T-helper 9 cell (primary cell): ENCODE measurements around the gene WSB2.
"Not testable (repeated sequence)": the region's sequence is repeated elsewhere in the genome, so short reads cannot be mapped to it uniquely, and the experiment has no call there.

ENCODE experiments used
- DNase-seq: peaks from one replicate; pipeline ENCODE4 v3.0.0-alpha.2; 2020

Gene WSB2

DNA sequence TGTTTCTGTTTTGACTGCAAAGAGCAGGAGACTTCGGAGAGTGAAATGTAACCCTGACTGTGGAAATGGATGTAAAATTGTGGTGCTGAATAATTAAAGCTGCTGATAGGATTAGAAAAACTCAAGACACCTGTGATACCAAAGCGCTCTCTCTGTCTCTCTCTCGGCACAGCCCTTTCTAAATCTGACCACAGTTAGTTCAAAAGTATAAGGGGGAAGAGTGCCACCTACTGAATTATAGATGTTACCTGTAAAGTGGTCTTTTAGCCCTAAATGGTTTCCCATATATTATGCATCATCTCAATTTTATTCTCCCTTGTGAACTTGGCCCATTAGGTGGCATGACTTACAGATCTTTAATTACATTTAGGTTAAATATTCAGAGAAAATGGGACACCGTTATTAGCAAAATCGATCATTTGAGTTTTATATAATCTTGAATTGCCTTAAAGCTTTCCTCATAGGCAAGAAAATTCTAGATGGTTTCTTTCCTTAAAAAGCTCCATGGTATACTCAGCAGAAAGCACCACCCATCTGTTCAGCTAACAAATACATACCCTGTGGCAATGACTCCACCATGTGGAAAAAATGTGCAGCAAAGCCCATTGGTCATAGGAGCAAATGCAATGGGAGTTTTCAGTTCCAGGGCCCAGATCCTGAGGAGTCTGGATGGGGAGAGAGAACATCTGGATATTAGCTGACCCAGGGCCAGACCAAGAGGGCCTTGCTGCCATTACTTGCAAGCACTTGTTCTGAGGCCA is 26.4 kb downstream of the WSB2 start:
- DNase-seq = no peak

- no peak for DNase-seq
Measured at GRCh38 chr12:118033902-118034301, 27.1 kb downstream of the WSB2 start.

DNA sequence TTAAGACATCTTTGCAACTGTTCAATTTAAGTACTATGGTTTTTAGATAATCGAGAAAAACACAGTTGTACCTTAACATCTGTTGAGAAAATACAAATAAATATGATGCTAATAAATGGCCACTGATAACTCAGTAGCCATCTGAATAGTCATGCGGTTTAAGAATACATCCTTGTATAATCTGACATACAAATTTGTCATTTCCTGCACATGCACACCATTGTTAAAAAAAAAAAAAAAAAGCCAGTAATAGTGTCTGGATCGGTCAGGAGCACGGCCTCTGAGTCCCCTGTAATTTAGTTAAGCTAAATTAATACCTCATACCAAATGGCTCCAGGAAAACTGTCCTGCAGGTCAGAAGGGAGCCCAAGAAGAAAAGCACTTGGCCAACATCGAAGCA is 27.7 kb downstream of the WSB2 start:
- DNase-seq = no peak

- no peak for DNase-seq
Measured at GRCh38 chr12:118032188-118032587, 28.8 kb downstream of the WSB2 start.

DNA sequence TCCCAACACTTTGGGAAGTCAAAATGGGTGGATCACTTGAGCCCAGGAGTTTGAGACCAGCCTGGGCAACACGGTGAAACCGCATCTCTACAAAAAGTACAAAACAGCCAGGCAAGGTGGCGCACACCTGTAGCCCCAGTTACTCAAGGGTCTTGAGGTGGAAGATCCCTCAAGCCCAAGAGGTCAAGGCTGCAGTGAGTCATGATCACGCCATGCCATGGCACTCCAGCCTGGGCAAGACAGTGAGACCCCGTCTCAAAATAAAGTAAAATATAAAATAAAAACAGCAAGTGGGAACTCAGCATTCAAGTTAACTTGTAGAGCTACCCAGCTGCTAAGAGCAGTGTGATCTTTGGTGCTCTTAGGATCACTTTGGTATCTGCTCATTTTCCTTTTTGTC is 31.8 kb downstream of the WSB2 start:
- no peak for DNase-seq

GRCh38 chr12:118025168-118025567 is 35.8 kb downstream of the WSB2 start:
- DNase-seq = no peak

GRCh38 chr12:118023301-118023860 is 37.6 kb downstream of the WSB2 start:
- DNase-seq = no peak

DNA sequence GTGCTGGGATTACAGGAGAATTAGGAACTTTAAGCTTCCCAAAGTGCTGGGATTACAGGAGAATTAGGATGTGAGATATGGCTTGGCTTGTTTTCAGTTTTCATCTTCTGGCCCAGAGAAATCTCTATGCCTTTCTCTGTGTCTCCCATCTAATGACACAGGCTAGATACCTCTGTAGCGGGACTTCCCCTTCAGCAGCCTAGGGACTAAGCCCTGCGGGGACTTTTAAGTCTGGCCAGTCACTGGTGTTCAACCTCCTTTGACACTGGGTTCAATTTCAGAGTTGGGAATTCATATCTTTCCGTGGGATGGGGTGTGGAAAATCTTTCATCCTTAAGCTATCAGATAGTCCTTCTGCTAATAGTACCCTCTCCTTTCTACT is 38.3 kb downstream of the WSB2 start:
- no peak for DNase-seq

DNA sequence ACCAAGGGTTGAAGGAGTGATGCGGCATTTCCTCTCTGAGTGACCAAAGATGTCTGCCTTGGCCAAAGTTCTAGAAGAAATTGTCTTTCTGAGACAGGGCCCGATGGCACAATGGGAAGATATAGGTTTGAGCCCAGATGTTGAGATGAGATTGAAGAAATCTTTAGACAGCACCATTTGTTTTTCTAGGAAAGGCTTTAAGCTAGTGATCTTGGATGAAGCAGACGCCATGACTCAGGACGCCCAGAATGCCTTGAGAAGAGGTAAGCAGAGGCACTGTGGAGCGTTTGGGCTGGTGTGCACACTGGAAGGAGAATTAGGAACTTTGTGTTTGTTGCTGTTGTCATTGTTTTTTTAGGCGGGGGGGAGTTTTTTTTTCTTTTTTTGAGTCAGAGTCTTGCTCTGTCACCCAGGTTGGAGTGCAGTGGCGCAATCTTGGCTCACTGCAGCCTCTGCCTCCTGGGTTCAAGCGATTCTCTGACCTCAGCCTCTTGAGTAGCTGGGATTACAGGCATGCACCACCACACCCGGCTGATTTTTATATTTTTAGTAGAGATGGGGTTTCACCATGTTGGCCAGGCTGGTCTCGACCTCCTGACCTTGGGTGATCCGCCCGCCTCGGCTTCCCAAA is 38.8 kb downstream of the WSB2 start:
- DNase-seq = not testable (repeated sequence)

- DNase-seq = no peak
Measured at GRCh38 chr12:118020036-118020435, 40.9 kb downstream of the WSB2 start.

DNA sequence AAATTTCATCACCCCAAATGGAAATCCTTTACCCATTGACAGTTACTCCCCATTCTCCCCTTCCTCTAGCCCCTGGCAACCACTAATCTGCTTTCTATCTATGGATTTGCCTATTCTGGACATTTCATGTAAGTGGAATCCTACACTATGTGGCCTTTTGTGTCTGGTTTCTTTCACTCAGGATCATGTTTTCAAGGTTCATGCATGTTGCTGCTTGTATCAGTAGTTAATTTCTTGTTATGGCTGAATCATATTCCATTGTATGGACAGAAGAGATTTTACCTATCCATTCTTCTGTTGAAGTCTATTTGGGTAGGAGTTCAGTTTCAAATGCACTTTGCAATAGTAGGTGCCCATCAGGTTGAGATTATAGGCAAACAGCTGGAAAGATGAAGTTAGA is 43.1 kb downstream of the WSB2 start:
- no peak for DNase-seq

GRCh38 chr12:118016424-118017264 is 44.3 kb downstream of the WSB2 start, which contains the start of gene RFC5:
Gene RFC5, plus strand, starts transcription at chr12:118016703. Its CDS starts 125 bp downstream, at chr12:118016828.
- peak; percentile 99 for DNase-seq

- no peak for DNase-seq
Measured at GRCh38 chr12:118015944-118016343, 45.0 kb downstream of the WSB2 start.

DNA sequence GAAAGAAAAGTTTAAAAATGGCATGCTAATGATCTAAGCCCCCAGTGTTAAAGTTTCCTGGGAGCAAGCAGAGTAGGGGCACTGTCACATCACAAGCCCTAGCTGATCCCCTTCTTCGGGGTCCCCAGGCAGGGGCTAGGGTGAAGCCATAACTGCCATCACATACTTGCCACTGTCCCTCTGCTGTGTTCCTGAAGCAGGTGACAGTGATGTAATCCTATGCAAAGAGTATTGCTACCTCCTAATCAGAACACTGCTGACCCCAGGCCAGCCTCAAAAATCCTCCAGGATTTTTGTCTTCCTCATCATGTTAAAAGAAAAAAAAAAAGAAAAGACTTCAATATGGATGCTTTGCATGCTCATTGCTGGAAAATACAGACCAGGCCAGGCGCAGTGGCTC is 45.7 kb downstream of the WSB2 start:
- DNase-seq = no peak

GRCh38 chr12:118013283-118013682 is 47.7 kb downstream of the WSB2 start:
- no peak for DNase-seq

DNA sequence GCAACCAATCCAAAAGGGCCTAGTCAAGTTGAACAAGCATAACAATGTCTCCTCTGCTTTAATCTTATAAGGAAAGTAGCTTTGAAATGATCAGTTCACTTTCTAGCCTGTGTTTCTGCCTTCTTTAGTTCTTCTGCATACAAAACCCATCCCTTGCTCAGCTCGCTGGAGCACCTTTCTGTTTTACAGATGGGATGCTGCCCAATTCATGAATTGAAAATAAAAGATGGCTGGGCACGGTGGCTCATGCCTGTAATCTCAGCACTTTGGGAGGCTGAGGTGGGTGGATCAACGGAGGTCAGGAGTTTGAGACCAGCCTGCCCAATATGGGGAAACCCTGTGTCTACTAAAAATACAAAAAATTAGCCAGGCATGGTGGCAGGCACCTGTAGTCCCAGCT is 49.0 kb downstream of the WSB2 start:
- DNase-seq = no peak

DNA sequence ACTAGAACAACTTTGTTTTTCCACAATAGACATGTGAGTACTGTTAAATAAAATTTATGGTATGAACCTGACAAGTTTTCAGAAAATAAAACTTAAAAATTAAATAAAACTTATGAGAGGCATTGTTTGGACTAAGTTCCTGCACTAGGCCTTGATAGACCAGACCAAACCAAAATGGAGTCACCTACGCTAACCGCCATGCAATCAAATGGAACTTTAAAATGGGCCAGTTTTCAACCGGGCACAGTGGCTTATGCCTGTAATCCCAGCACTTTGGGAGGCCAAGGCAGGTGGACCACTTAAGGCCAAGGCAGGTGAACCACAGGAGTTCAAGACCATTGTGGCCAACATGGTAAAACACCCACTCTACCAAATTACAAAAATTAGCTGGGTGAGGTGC is 49.6 kb downstream of the WSB2 start:
- DNase-seq = no peak

- no peak for DNase-seq
Measured at GRCh38 chr12:118010903-118011302, 50.1 kb downstream of the WSB2 start.

- DNase-seq = not testable (repeated sequence)
Measured at GRCh38 chr12:117999806-118000205, 61.2 kb downstream of the WSB2 start.

- no peak for DNase-seq
Measured at GRCh38 chr12:117998719-117999118, 62.3 kb downstream of the WSB2 start.

DNA sequence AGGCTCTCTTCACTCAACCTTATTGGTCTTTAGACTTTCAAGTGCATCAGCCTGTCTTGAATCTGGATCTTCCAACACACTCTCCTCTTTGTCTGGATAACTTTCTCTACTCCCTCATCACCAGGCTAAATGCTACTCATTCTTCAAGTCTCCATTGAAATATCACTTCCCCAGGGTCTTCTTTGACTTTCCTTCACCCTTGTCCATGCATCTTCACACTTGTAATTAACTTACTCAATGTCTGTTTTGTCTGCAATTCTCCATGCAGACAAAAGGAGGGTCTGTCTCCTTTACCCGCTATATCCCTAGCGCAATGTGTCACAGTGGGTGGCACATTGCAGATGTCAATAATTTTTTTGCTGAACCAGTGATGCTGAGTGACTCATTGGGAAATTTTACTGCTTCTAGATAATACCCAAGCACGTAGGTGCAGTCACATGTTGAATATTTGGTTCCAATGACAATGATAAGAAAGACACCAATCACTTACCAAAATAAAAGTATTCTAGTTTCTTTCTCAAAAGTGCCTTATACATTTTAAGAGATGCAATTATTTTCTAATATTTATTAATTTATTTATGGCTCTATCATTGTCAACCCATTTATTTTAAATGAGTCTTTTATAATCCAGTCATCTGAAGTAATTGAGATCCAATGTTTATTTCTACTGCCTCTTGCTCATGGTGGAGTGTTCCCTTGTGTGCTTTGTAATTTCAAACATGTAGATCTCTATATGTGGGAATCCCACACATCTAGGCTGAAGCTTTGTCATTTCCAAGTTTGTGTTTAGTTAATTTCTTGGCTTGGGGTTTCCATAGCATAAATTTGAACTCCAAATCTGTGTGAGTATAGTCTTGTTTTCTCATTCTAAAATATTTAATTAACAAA is 66.2 kb downstream of the WSB2 start:
- DNase-seq = no peak
